Activated CD8-positive, alpha-beta memory T cell treated with anti-CD3 and anti-CD28 coated beads, Interleukin-2, amount 50 U/mL, for 24 hours (primary cell): ENCODE data around the gene UFC1.
"Not testable (repeated sequence)": the region's sequence is repeated elsewhere in the genome, so short reads cannot be mapped to it uniquely, and the experiment has no call there.

Source experiments
- DNase-seq: peaks from one replicate; pipeline ENCODE4 v3.0.0-alpha.2; 2020; ENCODE audit errors: extremely low read depth

Gene UFC1

GRCh38 chr1:161153682-161154337 is at the start of gene UFC1:
Gene UFC1 (plus strand): TSS chr1:161153978. CDS start chr1:161153998, 20 bp downstream.
- DNase-seq = peak; percentile 53

GRCh38 chr1:161106431-161106830 is 47.3 kb upstream of the UFC1 start:
- no peak for DNase-seq

GRCh38 chr1:161111117-161111516 is 42.7 kb upstream of the UFC1 start:
- no peak for DNase-seq

GRCh38 chr1:161111527-161111926 is 42.3 kb upstream of the UFC1 start:
- no peak for DNase-seq

GRCh38 chr1:161113915-161114314 is 39.9 kb upstream of the UFC1 start:
- DNase-seq = no peak

DNA sequence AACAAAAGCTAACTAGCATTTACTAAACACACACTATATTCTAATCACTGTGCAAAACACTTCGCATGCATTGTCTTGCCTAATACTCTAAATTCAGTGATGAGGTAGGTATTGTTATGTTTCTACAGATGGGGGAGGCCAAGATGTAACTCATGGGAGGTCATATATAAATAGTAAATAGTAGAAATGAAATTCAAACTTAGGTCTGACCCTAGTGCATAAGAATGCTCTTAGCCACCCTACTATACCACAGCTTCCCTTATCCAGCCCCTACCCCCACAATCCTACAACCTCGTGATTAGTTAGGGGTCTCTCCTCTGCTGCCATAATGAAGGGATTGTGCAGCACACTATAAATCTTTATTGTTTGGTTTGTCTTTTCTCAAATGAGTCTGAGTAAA is 39.2 kb upstream of the UFC1 start:
- DNase-seq = no peak

GRCh38 chr1:161115132-161115711 is 38.6 kb upstream of the UFC1 start:
- DNase-seq = no peak

DNA sequence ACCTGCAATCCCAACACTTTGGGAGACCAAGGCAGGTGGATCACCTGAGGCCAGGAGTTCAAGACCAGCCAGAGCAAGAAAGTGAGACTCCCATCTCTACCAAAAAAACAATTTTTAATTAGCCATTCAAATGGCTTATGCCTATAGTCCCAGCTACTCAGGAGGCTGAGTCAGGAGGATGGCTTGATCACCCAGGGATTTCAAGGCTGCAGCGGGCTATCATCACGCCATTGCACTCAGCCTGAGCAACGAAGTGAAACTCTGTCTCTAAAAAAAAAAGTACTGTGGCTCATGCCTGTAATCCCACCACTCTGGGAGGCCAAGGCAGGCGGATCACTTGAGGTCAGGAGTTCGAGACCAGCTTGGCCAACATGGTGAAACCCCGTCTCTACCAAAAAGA is 37.8 kb upstream of the UFC1 start:
- not testable (repeated sequence) for DNase-seq

GRCh38 chr1:161117759-161118581 is 35.8 kb upstream of the UFC1 start, which contains the start of the genes NIT1 and PFDN2:
Gene NIT1 (plus strand): TSS chr1:161118105. CDS start chr1:161118177, 72 bp downstream.
Gene PFDN2 (minus strand): TSS chr1:161118037. CDS start chr1:161118026, 11 bp downstream.
- peak; percentile 56 for DNase-seq

DNA sequence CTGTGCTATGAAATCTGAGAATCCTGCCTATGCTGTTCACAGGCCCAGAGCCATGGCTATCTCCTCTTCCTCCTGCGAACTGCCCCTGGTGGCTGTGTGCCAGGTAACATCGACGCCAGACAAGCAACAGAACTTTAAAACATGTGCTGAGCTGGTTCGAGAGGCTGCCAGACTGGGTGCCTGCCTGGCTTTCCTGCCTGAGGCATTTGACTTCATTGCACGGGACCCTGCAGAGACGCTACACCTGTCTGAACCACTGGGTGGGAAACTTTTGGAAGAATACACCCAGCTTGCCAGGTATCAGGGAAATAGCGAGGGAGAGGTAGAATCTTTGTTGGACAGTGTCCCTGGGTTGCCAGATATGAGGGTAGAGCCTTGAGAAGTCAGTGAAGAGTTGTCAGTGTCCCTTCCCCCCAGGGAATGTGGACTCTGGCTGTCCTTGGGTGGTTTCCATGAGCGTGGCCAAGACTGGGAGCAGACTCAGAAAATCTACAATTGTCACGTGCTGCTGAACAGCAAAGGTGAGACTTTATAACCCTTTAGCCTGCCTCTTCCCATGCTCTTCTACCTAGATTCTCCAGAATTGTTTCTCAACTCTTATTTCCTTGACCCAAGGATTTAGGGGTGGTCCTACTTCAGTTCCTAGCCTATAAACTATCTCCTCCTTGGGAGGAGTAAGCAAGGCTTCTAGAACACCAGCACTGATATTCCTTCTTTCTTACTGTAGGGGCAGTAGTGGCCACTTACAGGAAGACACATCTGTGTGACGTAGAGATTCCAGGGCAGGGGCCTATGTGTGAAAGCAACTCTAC is 34.5 kb upstream of the UFC1 start:
- DNase-seq = peak; percentile 28

- DNase-seq = no peak
These were observed 32.6 kb upstream of the UFC1 start for GRCh38 chr1:161121042-161121650.

- DNase-seq = no peak
These were observed 31.9 kb upstream of the UFC1 start for GRCh38 chr1:161121834-161122233.

GRCh38 chr1:161122967-161123366 is 30.8 kb upstream of the UFC1 start:
- no peak for DNase-seq

- no peak for DNase-seq
These were observed 26.1 kb upstream of the UFC1 start for GRCh38 chr1:161127649-161128048.

GRCh38 chr1:161128591-161129420 is 25.0 kb upstream of the UFC1 start:
- DNase-seq = no peak

DNA sequence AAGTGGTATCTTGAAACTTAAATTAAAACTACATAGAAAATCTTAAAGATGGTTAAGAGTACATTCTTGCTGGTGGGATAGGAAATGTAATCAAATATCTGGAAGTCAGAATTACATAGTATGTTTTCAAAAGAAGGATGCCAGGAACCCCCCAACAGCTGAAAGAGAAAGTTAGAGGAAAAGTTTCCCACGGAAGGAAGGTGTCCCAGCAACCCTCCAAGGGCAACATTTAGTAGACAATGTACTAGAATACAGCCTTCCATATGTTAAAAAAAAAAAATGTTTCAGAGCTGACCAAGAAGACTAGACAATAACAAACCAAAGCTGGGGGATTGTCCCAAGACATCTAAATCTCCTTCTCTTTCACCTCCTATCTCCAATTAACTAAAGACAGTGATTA is 23.5 kb upstream of the UFC1 start:
- DNase-seq = no peak

DNA sequence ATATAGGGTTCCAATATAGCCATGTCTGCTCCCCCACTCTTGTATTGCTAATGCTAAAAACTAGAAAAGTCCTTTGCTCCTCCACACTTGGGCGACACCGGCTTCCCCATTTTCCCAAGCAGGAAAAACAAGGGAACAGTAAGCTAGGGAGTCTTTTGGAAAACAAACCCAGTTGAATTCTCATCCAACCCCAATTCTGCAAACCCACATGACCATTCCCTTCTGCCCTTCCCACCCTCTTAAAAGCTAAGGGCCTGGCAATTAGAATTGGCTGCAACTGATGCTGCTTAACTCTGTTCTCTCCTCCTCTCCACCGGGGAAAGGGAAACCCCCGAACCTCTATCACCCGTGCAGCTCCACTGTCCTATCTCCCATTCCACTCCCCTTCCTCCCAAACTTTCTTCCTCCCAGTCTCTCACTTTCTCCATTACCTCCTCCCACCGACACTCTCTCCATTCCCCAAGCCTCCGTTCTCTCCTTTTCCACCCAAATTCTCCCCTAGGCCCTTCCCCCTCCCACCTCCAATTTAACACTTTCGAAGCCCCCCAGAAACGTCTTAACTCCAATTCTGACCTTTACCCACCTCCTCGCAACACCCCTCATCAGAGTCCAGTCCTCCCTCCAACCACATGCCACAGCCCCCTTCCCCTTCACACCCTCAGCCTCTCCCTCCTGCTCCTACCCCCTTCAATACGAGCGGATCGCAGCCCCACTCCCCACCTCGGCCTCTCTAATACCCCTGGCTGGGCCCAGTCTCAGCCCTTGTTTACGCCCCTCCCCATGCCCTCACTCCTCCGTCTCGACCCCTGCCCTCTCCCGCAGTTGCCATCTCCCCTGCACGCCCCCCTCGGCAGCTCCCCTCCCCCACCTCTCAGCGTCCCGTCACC is 22.0 kb upstream of the UFC1 start:
- DNase-seq = no peak

GRCh38 chr1:161132410-161133219 is 21.2 kb upstream of the UFC1 start, which contains the start of gene DEDD:
Gene DEDD (minus strand): TSS chr1:161132667. CDS start chr1:161124462, 8,205 bp downstream.
- DNase-seq = peak; percentile 67
